ENCODE results near the gene ITGB1. TPM values are rescaled to one million over a fixed set of nuclear protein-coding genes. Genes with fewer than 3 reads are reported as not detected.

Gene ITGB1
- total RNA-seq, 4 donors from 2014 or later = 167 to 261 (median 218) TPM

GRCh38 chr10:32941357-32941756, 16.7 kb downstream of the ITGB1 start:
- WGBS = 19% methylated on average over 2 of the region's 2 CpGs

GRCh38 chr10:32940321-32941301, 17.4 kb downstream of the ITGB1 start:
- Histone ChIP-seq H3K9me3 (no peaks in the 10 kb centered on the region), H3K27me3 (no peaks in the 10 kb centered on the region), H3K4me1 (peaks cover 87% of the 10 kb centered on the region), H3K27ac (no peak overlapping the region), H3K36me3 (no peaks in the 10 kb centered on the region), H3K4me3 (no peak overlapping the region)
- WGBS = 65% methylated on average over 10 of the region's 10 CpGs
- no peak for TF ChIP-seq POLR2AphosphoS5 (IDR thresholded peaks at IDR 0.05)
- TF ChIP-seq EP300 (IDR thresholded peaks at IDR 0.05) = no peak
- TF ChIP-seq POLR2A (IDR thresholded peaks at IDR 0.05) = no peak
- TF ChIP-seq CTCF (IDR thresholded peaks at IDR 0.05) = no peak
- DNase-seq (ENCODE audit: low spot score in 2 of 2) = no peak

More at GRCh38 chr10:32941357-32941756, 16.7 kb downstream of the ITGB1 start:
- no peak for DNase-seq (ENCODE audit: low spot score in 2 of 2)
- H3K27me3 ChIP-seq = no peaks in the 10 kb centered on the region
- H3K27ac ChIP-seq = no peak overlapping the region
- H3K4me1 ChIP-seq = peaks cover 92% of the 10 kb centered on the region
- no peaks in the 10 kb centered on the region for H3K36me3 ChIP-seq
- no peaks in the 10 kb centered on the region for H3K9me3 ChIP-seq
- H3K4me3 ChIP-seq = no peak overlapping the region
- TF ChIP-seq POLR2A (IDR thresholded peaks at IDR 0.05) (no peak), CTCF (IDR thresholded peaks at IDR 0.05) (no peak), EP300 (IDR thresholded peaks at IDR 0.05) (no peak), POLR2AphosphoS5 (IDR thresholded peaks at IDR 0.05) (no peak)

DNA sequence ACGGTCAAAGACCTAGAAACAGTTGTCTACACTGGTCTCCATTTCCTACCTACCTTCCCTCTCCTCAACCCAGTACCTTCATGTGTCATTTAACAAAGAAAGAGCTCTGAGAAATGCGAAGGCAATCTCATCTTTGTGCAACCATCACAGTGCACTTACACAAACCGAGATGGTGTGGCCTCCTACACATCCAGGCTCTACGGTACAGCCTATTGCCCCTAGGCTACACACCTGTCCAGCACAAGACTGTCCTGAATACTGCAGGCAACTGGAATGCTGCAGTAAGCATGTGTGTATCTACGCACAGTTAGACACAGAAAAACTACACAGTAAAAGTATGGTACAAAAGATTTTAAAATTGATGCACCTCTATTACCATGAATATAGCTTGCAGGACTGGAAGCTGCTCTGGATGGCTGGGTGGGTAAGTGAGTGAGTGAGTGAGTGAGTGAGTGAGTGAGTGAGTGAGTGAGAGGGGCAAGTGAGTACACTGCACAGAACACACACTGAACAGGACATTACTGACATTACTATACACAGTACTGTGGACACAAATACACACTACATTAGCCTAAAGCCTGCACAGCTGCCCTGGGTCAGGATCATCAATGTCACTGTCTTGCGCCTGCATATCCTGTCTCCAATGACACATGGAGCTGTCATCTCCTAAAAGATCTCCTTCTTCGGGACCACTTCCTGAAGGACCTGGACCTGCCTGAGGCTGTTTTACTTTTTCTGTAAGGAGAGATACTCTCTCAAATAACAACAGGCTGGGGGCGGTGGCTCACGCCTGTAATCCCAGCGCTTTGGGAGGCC, 18.5 kb downstream of the ITGB1 start:
- Histone ChIP-seq H3K27me3 (no peaks in the 10 kb centered on the region), H3K4me3 (no peak overlapping the region), H3K27ac (peak overlapping the region; percentile 70), H3K36me3 (peaks cover 9% of the 10 kb centered on the region), H3K4me1 (peaks cover 79% of the 10 kb centered on the region), H3K9me3 (no peaks in the 10 kb centered on the region)
- TF ChIP-seq CTCF (IDR thresholded peaks at IDR 0.05) (no peak), POLR2AphosphoS5 (IDR thresholded peaks at IDR 0.05) (no peak), POLR2A (IDR thresholded peaks at IDR 0.05) (no peak)
- WGBS = 70% methylated on average over 10 of the region's 10 CpGs
- DNase-seq (ENCODE audit: low spot score in 2 of 2) = no peak

DNA sequence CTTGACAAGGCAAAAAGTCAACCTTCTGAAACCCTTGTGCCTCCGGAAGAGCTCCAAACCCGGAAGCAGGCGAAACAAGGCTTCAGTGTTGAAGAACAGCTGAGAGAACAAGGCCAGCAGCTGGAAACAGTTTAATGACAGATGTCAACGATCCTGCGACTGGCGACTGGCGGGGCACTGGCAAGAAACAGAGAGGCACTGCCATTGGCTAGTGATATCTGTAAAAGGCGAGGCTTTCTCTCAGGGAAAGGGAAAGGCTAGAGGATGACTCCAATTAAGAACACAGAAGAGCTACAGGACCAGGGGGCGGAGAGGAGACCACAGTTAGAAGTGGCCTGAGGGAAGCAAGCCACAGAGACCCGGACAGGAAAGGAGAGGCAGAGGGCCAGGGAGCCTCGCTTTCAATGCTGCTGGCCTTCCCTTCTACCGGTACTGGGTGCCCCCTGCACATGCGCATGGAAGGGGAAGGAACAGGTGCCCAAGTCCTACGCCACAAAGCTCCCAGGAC, 19.4 kb downstream of the ITGB1 start:
- no peaks in the 10 kb centered on the region for H3K9me3 ChIP-seq
- TF ChIP-seq CTCF (IDR thresholded peaks at IDR 0.05) (no peak), POLR2A (IDR thresholded peaks at IDR 0.05) (no peak)
- peaks cover 70% of the 10 kb centered on the region for H3K4me1 ChIP-seq
- H3K4me3 ChIP-seq = peak overlapping the region; percentile 15
- peaks cover 17% of the 10 kb centered on the region for H3K36me3 ChIP-seq
- DNase-seq (ENCODE audit: low spot score in 2 of 2) = no peak
- peak overlapping the region; percentile 70 for H3K27ac ChIP-seq
- H3K27me3 ChIP-seq = no peaks in the 10 kb centered on the region
- 23% methylated on average over 14 of the region's 14 CpGs for WGBS

All from suprapubic skin (tissue), 4 donors.